Measurements from ENCODE around the gene TST. TPM values are rescaled to one million over a fixed set of nuclear protein-coding genes. Genes with fewer than 3 reads are reported as not detected.

The TST gene
- total and polyA plus RNA-seq, 2 of the 8 experiments (the other 6 are each of a cell fraction or from before 2014, with no cell fraction given) = 22.6 to 61.6 TPM

DNA sequence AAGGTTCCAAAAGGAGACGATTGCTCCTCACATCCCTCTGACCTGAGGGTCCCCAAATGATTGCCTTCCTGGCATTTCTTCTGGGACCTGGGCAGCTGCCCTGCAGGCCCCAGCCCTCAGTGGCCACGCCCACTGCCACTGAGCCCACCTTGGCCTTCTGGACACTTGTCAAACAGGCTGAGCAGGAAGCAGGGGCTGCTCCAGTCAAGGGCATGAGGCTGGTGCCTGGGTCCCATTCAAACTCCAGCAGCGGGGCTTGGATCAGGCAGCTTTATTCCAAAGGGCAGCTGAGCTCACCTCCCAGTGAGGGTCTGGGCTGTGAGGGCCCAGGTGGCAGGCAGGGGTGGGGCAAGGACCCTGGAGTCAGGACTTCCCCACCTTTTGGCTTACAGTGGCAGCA lies 45.9 kb upstream of the TST start (continued):
- TF ChIP-seq KDM5A (IDR thresholded peaks at IDR 0.05; ENCODE audit: low read length) (no peak), SRF (IDR thresholded peaks at IDR 0.05; ENCODE audit: low read depth, low read length) (no peak), POU5F1 (IDR thresholded peaks at IDR 0.05; ENCODE audit: low read depth, low read length) (no peak)

Measured in H1 (cell line).